Adrenal gland (tissue), 12 donors: Measurements from ENCODE around the gene RAD51C. TPM values are rescaled to one million over a fixed set of nuclear protein-coding genes. Genes with fewer than 3 reads are reported as not detected.
"Not testable (repeated sequence)": the region's sequence is repeated elsewhere in the genome, so short reads cannot be mapped to it uniquely, and the experiment has no call there.

ENCODE experiments used
- DNase-seq, 7 donors: peaks; one replicate each; pipeline ENCODE4 v3.0.0-alpha.2; 2019 to 2020
- H3K27ac ChIP-seq, 5 donors: fragments of 200-600 bp; sonication (generic) in 4 of 5; 1 replicate in 3 of 5; 2 replicates in 2 of 5; pipeline versions ENCODE4 v1.5.1 to v1.8.0; 2016 to 2020; ENCODE audit warnings: mild to moderate bottlenecking in 1 of 5
- H3K27me3 ChIP-seq: fragments of 200-600 bp; 2 replicates; pipeline ENCODE4 v1.8.0; 2021
- H3K36me3 ChIP-seq, 2 donors: fragments of 200-600 bp; replicated peaks in 1 of 2; 1 replicate in 1 of 2; 2 replicates in 1 of 2; pipeline versions ENCODE4 v1.5.1 to v1.8.0; 2018 to 2022
- H3K4me1 ChIP-seq, 2 donors: fragments of 200-600 bp; replicated peaks in 1 of 2; 1 replicate in 1 of 2; 2 replicates in 1 of 2; pipeline versions ENCODE4 v1.5.1 to v1.8.0; 2018 to 2021
- H3K4me3 ChIP-seq, 4 donors: fragments of 200-600 bp; sonication (generic) in 3 of 4; one replicate each; pipeline ENCODE4 v1.5.1; 2016 to 2018
- H3K9me3 ChIP-seq, 3 donors: fragments of 200-600 bp; sonication (generic) in 1 of 3; replicated peaks in 1 of 3; 1 replicate in 2 of 3; 2 replicates in 1 of 3; pipeline versions ENCODE4 v1.5.1 to v1.8.0; 2016 to 2021
- POLR2A ChIP-seq, 2 donors: fragments of 450-650 bp; IDR thresholded peaks; one replicate each; pipeline ENCODE4 v1.6.1; 2017; ENCODE audit warnings: antibody characterized with exemption in 2 of 2, mild to moderate bottlenecking in 2 of 2, moderate library complexity in 1 of 2
- WGBS, 4 donors: extraction: QIAGEN DNeasy Blood & Tissue Kit in 2 of 4; methylation state at CpG; one replicate each; pipeline versions ENCODE4 v1.1.5 to v1.1.7; 2013 to 2017; 5-methylcytosine and 5-hydroxymethylcytosine counted together
- intact Hi-C, 2 donors: fragments of 100-400 bp; cut with DNase I; formaldehyde crosslinking; loops; one replicate each; pipeline versions ENCODE4 v1.14.1 to v1.15.0; 2022 to 2023
- polyA plus RNA-seq, 3 donors: library from polyadenylated mRNA; stranded (reverse); fragments of 200-250 nt in 2 of 3; fragments of 350-450 nt in 1 of 3; fragmentation: Illumina TruSeq in 1 of 3; extraction: RNeasy Lipid Tissue Mini Kit (QIAGEN cat#74804) in 1 of 3; gene quantifications; one replicate each; pipeline ENCODE4 v1.2.3, GENCODE V29; 2013 to 2014
- total RNA-seq, 9 donors: library from RNA; depleted of rRNA in 4 of 9; stranded (reverse); fragments of >200 nt in 4 of 9; fragments of 120-200 nt in 1 of 9; fragmentation: NEBNext Ultra II Directional in 1 of 9; extraction: Animal tissue kit (Norgen Biotek cat#: 25700) in 1 of 9; gene quantifications; one replicate each; pipeline versions ENCODE4 v1.1.0 to v1.2.4, GENCODE V29; 2013 to 2023
- TF ChIP-seq, protein P1 (sequence below), 6 experiments: fragments of 450-650 bp in 4 of 6; fragments of 200-600 bp in 2 of 6; sonication (generic) in 1 of 6; IDR thresholded peaks; 1 replicate in 5 of 6; 2 replicates in 1 of 6; pipeline versions ENCODE4 v1.5.1 to v1.8.0; 2016 to 2021; ENCODE audit warnings: antibody characterized with exemption in 6 of 6, mild to moderate bottlenecking in 2 of 6, moderate library complexity in 1 of 6
- donor health status: healthy with polysubstance abuse.
- donor health status: Bipolar disorder and iron deficiency.
- donor health status: DM: yes; HTN: yes; CAD: no.
- donor health status: DM: no; HTN: no; CAD: no.
- donor health status: DM: no; HTN: no; CAD: no.
- donor health status: DM: yes; HTN: yes; CAD: no.

RAD51C gene
- total and polyA plus RNA-seq, 12 donors = 11.7 to 60.2 (median 30.7) TPM

DNA sequence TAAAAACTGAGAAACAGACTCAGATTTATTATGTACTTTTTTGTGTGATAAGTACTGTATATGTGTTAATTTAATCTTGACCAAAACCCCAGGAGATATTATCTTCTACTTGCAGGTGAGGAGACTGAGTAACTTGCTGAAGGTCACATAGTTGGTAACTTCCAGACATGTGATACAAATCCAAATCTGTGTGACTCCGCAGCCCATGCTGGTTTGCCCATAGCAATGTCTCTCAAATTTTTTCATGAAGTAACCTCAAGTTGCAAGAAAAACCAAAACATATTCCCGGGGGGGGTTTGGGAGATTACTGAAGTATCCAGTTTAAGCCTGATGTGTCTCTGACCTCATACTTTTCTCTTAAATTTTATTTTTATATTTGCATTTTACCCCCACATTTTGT is 3.9 kb upstream of the RAD51C start:
- H3K4me3 ChIP-seq = no peak overlapping the region
- no peaks in the 10 kb centered on the region for H3K27me3 ChIP-seq
- intact Hi-C loops = no loop called here
- H3K9me3 ChIP-seq = no peaks in the 10 kb centered on the region
- no peak overlapping the region for H3K27ac ChIP-seq
- no peaks in the 10 kb centered on the region for H3K36me3 ChIP-seq
- no peak for DNase-seq
- no peak for TF ChIP-seq POLR2A (IDR thresholded peaks at IDR 0.05)
- TF ChIP-seq, protein P1, sequence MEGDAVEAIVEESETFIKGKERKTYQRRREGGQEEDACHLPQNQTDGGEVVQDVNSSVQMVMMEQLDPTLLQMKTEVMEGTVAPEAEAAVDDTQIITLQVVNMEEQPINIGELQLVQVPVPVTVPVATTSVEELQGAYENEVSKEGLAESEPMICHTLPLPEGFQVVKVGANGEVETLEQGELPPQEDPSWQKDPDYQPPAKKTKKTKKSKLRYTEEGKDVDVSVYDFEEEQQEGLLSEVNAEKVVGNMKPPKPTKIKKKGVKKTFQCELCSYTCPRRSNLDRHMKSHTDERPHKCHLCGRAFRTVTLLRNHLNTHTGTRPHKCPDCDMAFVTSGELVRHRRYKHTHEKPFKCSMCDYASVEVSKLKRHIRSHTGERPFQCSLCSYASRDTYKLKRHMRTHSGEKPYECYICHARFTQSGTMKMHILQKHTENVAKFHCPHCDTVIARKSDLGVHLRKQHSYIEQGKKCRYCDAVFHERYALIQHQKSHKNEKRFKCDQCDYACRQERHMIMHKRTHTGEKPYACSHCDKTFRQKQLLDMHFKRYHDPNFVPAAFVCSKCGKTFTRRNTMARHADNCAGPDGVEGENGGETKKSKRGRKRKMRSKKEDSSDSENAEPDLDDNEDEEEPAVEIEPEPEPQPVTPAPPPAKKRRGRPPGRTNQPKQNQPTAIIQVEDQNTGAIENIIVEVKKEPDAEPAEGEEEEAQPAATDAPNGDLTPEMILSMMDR (IDR thresholded peaks at IDR 0.05) = no peak
- 84 to 97% (median 89%) methylated on average over 2 of the region's 2 CpGs for WGBS, 4 donors
- peaks cover 0 to 8% of the 10 kb centered on the region in 2 donors for H3K4me1 ChIP-seq

DNA sequence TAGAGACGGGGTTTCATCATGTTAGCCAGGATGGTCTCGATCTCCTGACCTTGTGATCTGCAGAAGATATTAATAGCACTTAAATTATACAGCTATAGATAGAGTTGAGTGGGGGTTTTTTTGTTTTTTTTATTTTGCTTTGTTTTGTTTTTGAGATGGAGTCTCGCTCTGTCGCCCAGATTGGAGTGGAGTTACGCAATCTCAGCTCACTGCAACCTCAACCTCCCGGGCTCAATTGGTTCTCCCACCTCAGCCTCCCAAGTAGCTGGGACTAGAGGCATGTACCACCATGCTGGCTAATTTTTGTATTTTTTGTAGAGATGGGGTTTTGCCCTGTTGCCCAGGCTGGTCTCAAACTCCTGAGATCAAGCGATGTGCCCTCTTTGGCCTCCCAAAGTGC is 2.4 kb upstream of the RAD51C start:
- H3K36me3 ChIP-seq, H3K9me3 ChIP-seq, DNase-seq, H3K4me3 ChIP-seq, H3K27me3 ChIP-seq, H3K27ac ChIP-seq: not testable (repeated sequence)
- 90 to 94% (median 91%) methylated on average over 7 of the region's 7 CpGs for WGBS, 4 donors
- peaks cover 0 to 13% of the 10 kb centered on the region in 2 donors for H3K4me1 ChIP-seq
- intact Hi-C loops = loop anchor here in 1 of 2 donors (10.0 kb wide), 1 partner anchor 155 kb away; no protein-coding TSS in a partner anchor

DNA sequence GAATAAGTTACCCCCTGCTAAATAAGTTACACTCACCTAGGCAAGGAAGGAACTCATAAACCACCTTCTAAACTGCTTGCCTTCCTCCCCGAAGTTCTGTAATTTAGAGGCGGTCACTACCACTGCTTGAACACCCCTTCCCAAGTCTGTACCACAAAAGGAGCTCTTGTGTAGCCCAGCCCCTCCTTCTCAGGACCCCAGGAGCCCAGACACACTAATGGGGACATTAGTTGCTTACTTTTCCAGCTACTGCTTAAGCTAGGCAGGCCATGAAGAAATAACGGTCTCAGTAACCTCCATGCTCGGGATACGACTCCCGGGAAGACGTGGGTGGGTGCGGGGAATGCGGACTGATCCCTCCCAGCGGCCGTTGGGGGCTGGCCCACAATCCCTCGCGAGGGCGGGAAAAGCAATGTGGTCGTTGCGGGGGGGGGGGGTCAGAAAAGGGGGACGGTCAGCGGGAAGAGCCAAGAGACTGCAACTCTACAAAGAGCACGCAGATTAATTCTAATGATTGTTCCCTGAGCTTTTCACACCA is 632 bp upstream of the RAD51C start, which contains the start of gene TEX14:
TEX14 (minus strand) TSS at position 345 of the 538 bp plus-strand sequence. CDS start 40,044 bp downstream, outside the sequence.
- DNase-seq = peak in 2 of 7 donors; percentile 20 to 34
- peaks cover 0 to 9% of the 10 kb centered on the region in 2 donors for H3K36me3 ChIP-seq
- H3K27ac ChIP-seq = peak within 1 kb of the TSS in 4 of 5 donors; percentile 72 to 82 (median 78)
- TF ChIP-seq POLR2A (IDR thresholded peaks at IDR 0.05) = no peak
- TF ChIP-seq, protein P1 (IDR thresholded peaks at IDR 0.05) = no peak
- H3K9me3 ChIP-seq = no peaks in the 10 kb centered on the region
- no peaks in the 10 kb centered on the region for H3K27me3 ChIP-seq
- H3K4me1 ChIP-seq = peaks cover 0 to 13% of the 10 kb centered on the region in 2 donors
- H3K4me3 ChIP-seq = peak within 1 kb of the TSS in 3 of 4 donors; percentile 17 to 70 (median 68)
- WGBS, 4 donors = 85 to 92% (median 85%) methylated on average over 18 to 19 of the region's 19 CpGs
- intact Hi-C loops = loop anchor here in 1 of 2 donors (10.0 kb wide), 1 partner anchor 157 kb away; no protein-coding TSS in a partner anchor

DNA sequence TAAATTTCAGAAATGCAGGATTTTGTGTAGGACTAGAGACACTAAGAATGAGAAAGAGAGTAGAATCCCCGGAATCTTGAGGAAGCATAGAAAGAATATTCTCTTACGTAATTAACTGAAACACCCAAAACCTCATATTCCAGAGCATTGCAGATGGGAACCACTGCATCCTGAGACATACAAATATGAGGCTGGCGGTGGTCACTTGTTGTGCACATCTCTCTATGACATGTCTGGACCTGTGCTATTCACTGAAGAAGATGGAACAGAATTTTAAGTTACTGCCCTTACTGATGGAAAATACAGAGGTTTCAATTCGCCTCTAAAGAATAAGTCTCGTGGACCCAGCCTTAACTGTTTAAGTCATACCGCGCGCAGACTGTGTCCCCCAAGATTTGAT is 806 bp downstream of the RAD51C start:
- intact Hi-C loops = loop anchor here in 1 of 2 donors (10.0 kb wide), 1 partner anchor 158 kb away; no protein-coding TSS in a partner anchor
- Histone ChIP-seq H3K4me1 (peaks cover 0 to 13% of the 10 kb centered on the region in 2 donors), H3K27ac (peak overlapping the region in 3 of 5 donors; percentile 75 to 82 (median 82)), H3K27me3 (no peaks in the 10 kb centered on the region), H3K4me3 (peak overlapping the region in 2 of 4 donors; percentile 68 to 70), H3K36me3 (peaks cover 0 to 9% of the 10 kb centered on the region in 2 donors), H3K9me3 (no peaks in the 10 kb centered on the region)
- WGBS, 4 donors = 66 to 69% (median 68%) methylated on average over 8 of the region's 8 CpGs
- peak in 1 of 7 donors; percentile 48 for DNase-seq
- no peak for TF ChIP-seq POLR2A (IDR thresholded peaks at IDR 0.05)
- TF ChIP-seq, protein P1 (IDR thresholded peaks at IDR 0.05) = no peak
